Activated naive CD4-positive, alpha-beta T cell treated with anti-CD3 and anti-CD28 coated beads, Interleukin-2, amount 10 ng/mL, durations not matched to agents 7 days and 5 days (primary cell): Measurements from ENCODE around the gene TDRD9.
"Not testable (repeated sequence)": the region's sequence is repeated elsewhere in the genome, so short reads cannot be mapped to it uniquely, and the experiment has no call there.

Experiments
- CTCF ChIA-PET: fragments of 350-600 bp; sonication (Branson Sonifier 250); formaldehyde crosslinking; loops from one replicate; lab custom pipeline; 2021; ENCODE audit warnings: antibody characterized with exemption; lab: Charles Lee
- DNase-seq: peaks from one replicate; pipeline ENCODE4 v3.0.0-alpha.2; 2020
- H3K27ac Mint-ChIP-seq: one replicate; pipeline ENCODE4 v1.8.0; 2021; ENCODE audit warnings: mild to moderate bottlenecking, moderate library complexity, mixed read lengths
- H3K27me3 Mint-ChIP-seq: one replicate; pipeline ENCODE4 v1.8.0; 2021; ENCODE audit warnings: mild to moderate bottlenecking, mixed read lengths
- H3K36me3 Mint-ChIP-seq: one replicate; pipeline ENCODE4 v1.8.0; 2021; ENCODE audit warnings: mixed read lengths
- H3K4me1 Mint-ChIP-seq: one replicate; pipeline ENCODE4 v1.8.0; 2021; ENCODE audit warnings: mixed read lengths
- H3K4me3 Mint-ChIP-seq: one replicate; pipeline ENCODE4 v1.8.0; 2021; ENCODE audit warnings: mild to moderate bottlenecking, moderate library complexity, mixed read lengths
- H3K9me3 Mint-ChIP-seq: one replicate; pipeline ENCODE4 v1.8.0; 2021; ENCODE audit warnings: mixed read lengths

The TDRD9 gene

DNA sequence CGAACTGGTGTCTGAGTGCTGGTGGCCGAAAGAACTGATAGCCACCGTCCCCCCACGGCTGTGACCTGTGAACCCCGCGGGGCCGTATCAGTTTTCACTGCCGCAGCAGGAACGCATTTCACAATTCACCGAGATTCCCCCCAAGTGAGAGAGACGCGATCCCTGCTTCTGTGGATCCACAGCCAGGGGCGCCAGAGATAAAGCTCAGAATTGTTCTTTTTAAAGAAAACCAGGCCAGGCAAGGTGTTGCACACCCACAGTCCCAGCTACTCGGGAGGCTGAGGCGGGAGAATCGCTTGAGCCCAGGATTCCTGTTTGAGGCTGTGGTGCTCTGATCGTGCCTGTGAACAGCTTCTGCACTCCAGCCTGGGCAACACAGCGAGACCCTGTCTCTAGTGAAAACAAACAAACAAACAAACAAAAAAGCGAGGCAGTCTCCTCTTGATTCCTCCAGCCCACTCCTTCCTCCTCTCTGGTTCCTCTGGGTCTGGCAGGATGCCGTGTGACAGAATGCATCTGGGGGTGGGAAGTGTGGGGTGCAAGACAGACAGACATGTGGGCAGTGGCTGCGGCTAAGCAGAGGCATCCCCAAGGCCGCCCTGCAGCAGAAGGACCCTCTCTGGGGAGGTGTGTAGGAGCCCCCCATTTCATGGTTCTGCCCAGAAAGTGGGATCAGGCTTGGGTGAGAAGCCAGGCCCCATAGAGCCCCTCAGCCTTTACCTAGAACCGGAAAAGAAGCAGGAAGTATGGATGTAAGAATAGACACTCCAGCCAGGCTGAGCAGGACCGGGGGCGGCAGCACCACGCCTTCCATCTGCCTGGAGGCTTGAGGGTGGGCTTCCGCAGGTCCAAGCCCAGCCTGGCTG lies 41.7 kb upstream of the TDRD9 start:
- H3K27me3 Mint-ChIP-seq: peaks cover 2% of the 10 kb centered on the region
- H3K4me3 Mint-ChIP-seq: no peak overlapping the region
- H3K4me1 Mint-ChIP-seq: no peaks in the 10 kb centered on the region
- H3K36me3 Mint-ChIP-seq: no peaks in the 10 kb centered on the region
- no peak overlapping the region for H3K27ac Mint-ChIP-seq
- no peak for DNase-seq
- no peaks in the 10 kb centered on the region for H3K9me3 Mint-ChIP-seq
- CTCF ChIA-PET: no interaction called here

- Mint-ChIP-seq H3K9me3 (no peaks in the 10 kb centered on the region), H3K4me3 (no peak overlapping the region), H3K4me1 (no peaks in the 10 kb centered on the region), H3K27ac (no peak overlapping the region), H3K27me3 (no peaks in the 10 kb centered on the region), H3K36me3 (no peaks in the 10 kb centered on the region)
- CTCF ChIA-PET: interaction anchor here (0.6 kb wide), 1 partner anchor 76 kb away, joined by 3 read pairs; no protein-coding TSS in a partner anchor
- no peak for DNase-seq
These were observed 41.1 kb upstream of the TDRD9 start for GRCh38 chr14:103887170-103887501.

DNA sequence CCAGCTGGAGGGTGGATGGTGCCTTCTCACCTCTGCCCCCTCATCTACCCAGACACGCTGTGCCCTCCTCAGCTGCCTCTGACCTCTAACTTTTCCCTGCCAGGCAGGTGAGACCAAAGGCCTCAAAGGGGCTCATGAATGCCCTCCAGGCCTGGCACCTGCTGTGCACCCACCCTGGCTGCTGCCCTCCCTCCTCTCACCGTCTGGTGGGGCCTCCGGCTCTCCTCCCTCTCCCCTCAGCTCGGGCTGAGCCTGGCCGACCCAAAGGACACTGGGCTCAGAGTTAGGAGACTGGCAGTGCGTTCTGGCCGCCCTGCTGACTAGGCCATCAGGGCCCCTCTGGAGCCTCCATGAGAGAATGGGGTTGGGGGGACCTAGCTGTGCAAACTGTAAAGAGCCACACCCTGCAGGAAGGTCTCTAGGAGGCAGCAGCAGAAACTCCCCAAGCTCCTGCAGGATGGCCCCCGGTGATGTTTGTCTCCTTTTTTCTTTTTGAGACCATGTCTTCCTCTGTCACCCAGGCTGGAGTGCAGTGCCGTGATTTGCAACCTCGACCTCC lies 40.6 kb upstream of the TDRD9 start:
- CTCF ChIA-PET: interaction anchor here (0.6 kb wide), 1 partner anchor 77 kb away, joined by 3 read pairs; no protein-coding TSS in a partner anchor
- H3K9me3 Mint-ChIP-seq: no peaks in the 10 kb centered on the region
- H3K4me3 Mint-ChIP-seq: no peak overlapping the region

DNA sequence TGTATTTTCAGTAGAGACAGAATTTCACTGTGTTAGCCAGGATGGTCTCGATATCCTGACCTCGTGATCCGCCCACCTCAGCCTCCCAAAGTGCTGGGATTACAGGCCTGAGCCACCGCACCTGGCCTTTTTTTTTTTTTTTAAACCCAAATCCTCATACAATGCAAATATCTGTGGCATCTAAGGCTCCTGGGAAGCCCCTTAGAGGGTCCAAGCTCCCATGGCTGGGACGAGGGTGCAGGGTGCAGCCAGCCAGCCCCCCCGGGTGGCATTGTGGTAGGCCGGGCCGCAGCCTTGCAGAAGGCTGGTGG lies 39.3 kb upstream of the TDRD9 start:
- DNase-seq, H3K4me3 Mint-ChIP-seq, H3K27ac Mint-ChIP-seq, H3K36me3 Mint-ChIP-seq, H3K4me1 Mint-ChIP-seq, H3K9me3 Mint-ChIP-seq, H3K27me3 Mint-ChIP-seq: not testable (repeated sequence)
- CTCF ChIA-PET: interaction anchor here (2.4 kb wide), 1 partner anchor 12 kb away, joined by 13 read pairs; no protein-coding TSS in a partner anchor

More for the DNA sequence above, 40.6 kb upstream of the TDRD9 start:
- no peak for DNase-seq
- Mint-ChIP-seq H3K27me3 (no peaks in the 10 kb centered on the region), H3K36me3 (no peaks in the 10 kb centered on the region), H3K27ac (no peak overlapping the region), H3K4me1 (no peaks in the 10 kb centered on the region)

DNA sequence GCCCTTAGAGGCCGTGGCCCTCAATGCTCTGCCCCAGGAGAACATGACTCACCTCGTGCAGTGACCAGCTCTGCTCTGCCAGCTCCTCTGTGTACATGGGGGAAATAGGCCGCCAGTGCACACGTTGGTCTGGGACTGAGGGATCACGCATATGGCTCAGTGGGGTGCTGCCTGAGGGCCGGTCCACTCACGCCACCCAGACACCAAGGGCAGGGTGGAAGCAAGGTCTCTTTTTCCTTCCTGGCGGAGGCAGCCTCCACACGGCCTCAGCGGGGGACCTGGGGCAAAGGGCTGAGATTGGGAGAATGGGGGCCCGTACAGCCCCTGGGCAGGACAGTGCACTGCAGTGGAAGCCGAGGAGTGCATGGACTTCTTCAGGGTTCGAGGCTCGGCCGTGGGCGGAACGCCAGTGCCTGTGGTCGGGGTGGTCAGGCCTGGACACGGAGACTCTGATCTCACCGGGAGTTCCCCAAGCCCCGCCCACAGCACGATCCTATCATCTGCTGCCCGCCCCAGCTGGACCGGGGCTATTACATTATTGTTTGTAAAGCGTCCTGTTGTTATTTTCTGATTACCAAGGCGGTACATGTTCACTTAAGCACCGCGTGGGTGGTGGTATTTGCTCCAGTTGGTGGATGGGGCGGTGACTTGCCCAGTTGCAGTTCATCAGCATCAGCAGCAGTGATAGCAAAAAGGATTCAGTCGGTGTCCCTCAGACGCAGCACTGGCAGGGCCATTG lies 38.8 kb upstream of the TDRD9 start:
- no peaks in the 10 kb centered on the region for H3K36me3 Mint-ChIP-seq
- H3K4me3 Mint-ChIP-seq: no peak overlapping the region
- H3K9me3 Mint-ChIP-seq: no peaks in the 10 kb centered on the region
- no peaks in the 10 kb centered on the region for H3K27me3 Mint-ChIP-seq
- CTCF ChIA-PET: interaction anchor here (0.7 to 2.4 kb wide), 2 partner anchors 11 to 81 kb away, joined by 3 to 13 read pairs; no protein-coding TSS in a partner anchor
- H3K4me1 Mint-ChIP-seq: no peaks in the 10 kb centered on the region
- H3K27ac Mint-ChIP-seq: no peak overlapping the region
- no peak for DNase-seq

DNA sequence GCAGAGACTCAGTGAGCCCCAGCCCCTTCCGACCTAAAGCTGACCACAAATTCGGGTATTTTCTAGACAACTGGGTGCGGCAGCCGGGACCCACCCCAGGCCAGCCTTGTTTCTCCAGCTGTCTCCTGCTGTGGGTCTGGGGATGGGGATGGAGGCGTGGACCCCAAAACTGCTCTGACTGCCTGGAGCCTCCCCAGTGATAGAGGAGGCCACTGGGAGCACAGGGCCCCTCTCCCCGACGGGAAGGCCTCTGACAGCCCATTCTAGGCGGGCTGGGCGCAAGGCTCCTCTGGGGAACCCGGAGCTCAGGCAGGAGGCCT lies 38.2 kb upstream of the TDRD9 start:
- H3K27me3 Mint-ChIP-seq: no peaks in the 10 kb centered on the region
- DNase-seq: no peak
- CTCF ChIA-PET: interaction anchor here (0.9 to 2.4 kb wide), 2 partner anchors 11 to 15 kb away, joined by 3 to 13 read pairs; no protein-coding TSS in a partner anchor
- H3K27ac Mint-ChIP-seq: no peak overlapping the region
- no peaks in the 10 kb centered on the region for H3K9me3 Mint-ChIP-seq
- H3K36me3 Mint-ChIP-seq: no peaks in the 10 kb centered on the region
- no peaks in the 10 kb centered on the region for H3K4me1 Mint-ChIP-seq
- no peak overlapping the region for H3K4me3 Mint-ChIP-seq

DNA sequence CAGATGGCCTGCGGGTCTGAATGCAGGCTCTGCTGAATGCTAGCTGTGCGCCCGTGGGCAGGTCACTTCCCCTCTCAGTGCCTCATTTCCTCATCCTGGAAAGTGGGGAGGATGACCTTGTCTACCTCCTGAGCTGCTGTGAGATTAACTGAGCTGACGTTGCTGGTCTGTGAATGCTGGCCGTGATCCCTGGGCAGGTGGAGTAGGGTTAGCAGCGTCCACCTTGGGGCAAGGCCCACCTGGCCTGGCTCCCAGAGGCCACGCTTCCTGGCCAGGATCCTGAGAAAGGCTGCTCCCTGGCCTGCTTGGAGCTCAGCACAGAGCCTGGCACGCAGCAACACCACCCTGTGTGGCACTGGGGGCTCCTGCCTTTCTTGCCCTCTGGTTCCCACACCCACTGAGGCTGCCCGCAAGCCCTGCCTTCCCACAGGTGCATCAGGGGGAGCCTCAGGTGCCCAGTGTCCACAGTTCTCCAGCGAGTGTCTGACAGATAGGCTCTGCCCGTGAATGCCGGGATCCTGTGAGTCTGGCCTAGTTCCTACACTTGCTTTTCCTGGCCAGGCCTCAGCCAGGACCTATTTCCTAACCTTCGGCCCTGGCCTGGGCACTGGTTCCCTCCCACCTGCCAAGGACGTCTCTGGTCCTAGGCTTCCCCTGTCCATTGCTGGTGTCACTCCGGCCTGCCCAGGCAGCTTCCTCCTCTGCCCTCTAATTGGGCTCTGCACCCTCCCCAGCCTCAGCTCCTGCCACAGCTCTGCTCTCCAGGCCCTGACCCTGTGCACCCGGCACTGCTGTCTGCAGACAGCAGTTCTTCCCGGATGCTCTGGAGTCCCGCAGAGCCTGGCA lies 37.2 kb upstream of the TDRD9 start:
- DNase-seq: no peak
- Mint-ChIP-seq H3K4me1 (no peaks in the 10 kb centered on the region), H3K27ac (no peak overlapping the region), H3K27me3 (no peaks in the 10 kb centered on the region), H3K9me3 (no peaks in the 10 kb centered on the region), H3K4me3 (no peak overlapping the region), H3K36me3 (no peaks in the 10 kb centered on the region)
- CTCF ChIA-PET: interaction anchor here (0.9 to 2.4 kb wide), 2 partner anchors 10 to 14 kb away, joined by 3 to 13 read pairs; no protein-coding TSS in a partner anchor

DNA sequence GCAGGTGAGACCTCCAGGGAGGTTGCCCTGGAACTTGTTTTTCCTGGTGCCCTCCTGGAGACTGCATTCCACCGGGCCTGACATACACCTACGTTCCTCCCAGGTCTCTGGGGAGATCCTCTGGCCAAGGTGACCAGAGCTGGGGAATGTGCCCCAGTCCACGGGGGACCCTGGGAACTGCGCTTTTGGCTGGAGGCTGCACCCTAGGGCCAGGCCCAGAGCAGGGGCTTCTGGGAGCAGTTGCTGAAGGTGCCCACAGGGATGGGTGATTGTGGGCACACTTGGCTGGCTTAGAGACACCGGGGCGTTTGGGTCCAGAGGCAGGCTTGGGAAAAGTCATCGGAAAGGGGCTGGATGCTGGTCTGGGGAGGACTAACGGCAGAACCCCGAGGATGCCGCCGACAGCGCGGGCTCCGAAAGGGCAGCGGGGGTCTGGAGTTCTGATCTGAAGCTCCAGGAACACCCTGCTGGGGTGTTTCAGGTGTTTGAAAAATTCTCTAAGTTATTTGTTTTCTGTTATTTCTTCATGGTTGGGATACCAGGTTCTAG lies 36.5 kb upstream of the TDRD9 start:
- Mint-ChIP-seq H3K4me3 (no peak overlapping the region), H3K27me3 (no peaks in the 10 kb centered on the region), H3K36me3 (no peaks in the 10 kb centered on the region), H3K27ac (no peak overlapping the region), H3K9me3 (peaks cover 2% of the 10 kb centered on the region), H3K4me1 (no peaks in the 10 kb centered on the region)
- CTCF ChIA-PET: no interaction called here
- no peak for DNase-seq

- H3K4me1 Mint-ChIP-seq: no peaks in the 10 kb centered on the region
- H3K9me3 Mint-ChIP-seq: peaks cover 2% of the 10 kb centered on the region
- CTCF ChIA-PET: no interaction called here
- H3K27me3 Mint-ChIP-seq: no peaks in the 10 kb centered on the region
- DNase-seq: no peak
- no peaks in the 10 kb centered on the region for H3K36me3 Mint-ChIP-seq
- H3K27ac Mint-ChIP-seq: no peak overlapping the region
- H3K4me3 Mint-ChIP-seq: no peak overlapping the region
These were observed 36.0 kb upstream of the TDRD9 start for GRCh38 chr14:103892247-103892646.

DNA sequence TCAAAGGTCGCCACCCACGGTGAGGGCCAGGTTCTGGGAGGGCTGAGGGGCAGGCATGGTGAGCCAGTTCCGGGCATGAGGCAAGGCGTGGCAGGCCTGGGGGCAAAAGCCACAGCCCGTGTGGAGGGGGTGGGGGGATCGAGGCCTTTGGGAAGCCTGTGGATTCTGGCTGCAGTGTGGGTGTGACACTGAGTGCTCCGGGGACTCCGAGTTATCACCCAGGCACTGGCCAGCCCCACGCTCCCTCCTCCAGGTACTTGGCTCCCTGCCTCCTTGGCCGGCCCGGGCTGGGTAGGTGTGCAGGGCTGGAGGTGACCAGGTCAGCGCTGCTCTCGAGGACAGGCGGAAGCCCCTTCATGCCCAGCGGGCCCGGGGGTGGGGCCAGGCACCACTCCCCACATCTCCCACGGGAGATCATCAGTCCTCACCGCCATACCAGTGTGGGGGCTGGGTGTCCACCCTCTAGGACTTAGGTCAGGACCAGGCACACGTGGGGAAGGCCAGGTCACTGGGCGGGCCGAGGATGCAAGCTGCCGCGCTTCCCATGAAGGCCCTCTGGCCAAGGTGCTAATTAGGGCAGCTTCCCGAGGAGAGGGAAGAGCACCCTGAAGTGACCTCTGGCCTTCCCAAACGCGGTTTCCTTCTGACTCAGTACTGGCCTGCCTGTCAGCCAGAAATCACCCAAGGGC lies 34.1 kb upstream of the TDRD9 start:
- no peaks in the 10 kb centered on the region for H3K36me3 Mint-ChIP-seq
- CTCF ChIA-PET: no interaction called here
- no peaks in the 10 kb centered on the region for H3K4me1 Mint-ChIP-seq
- no peak overlapping the region for H3K27ac Mint-ChIP-seq
- peaks cover 2% of the 10 kb centered on the region for H3K9me3 Mint-ChIP-seq
- no peak overlapping the region for H3K4me3 Mint-ChIP-seq
- DNase-seq: no peak
- no peaks in the 10 kb centered on the region for H3K27me3 Mint-ChIP-seq

DNA sequence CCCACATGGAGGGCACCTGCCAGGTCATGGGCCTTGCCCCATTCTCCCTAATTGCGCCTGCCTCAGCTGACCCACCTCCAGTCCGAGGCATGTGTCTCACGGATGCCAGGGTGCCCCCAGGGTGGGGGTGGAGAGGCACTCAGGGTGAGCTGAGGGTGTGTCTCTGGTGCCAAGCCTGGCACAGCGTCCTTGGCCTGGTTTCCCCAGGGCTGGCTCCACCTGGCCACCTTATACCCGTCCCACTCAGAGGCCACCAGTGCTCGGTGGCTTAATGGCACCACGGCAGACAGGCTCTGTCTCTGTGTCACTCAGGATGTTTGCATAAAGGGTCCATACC lies 33.6 kb upstream of the TDRD9 start:
- no peaks in the 10 kb centered on the region for H3K4me1 Mint-ChIP-seq
- H3K9me3 Mint-ChIP-seq: peaks cover 2% of the 10 kb centered on the region
- H3K27me3 Mint-ChIP-seq: peaks cover under 1% of the 10 kb centered on the region
- no peak for DNase-seq
- H3K4me3 Mint-ChIP-seq: no peak overlapping the region
- H3K27ac Mint-ChIP-seq: no peak overlapping the region
- CTCF ChIA-PET: no interaction called here
- H3K36me3 Mint-ChIP-seq: no peaks in the 10 kb centered on the region

DNA sequence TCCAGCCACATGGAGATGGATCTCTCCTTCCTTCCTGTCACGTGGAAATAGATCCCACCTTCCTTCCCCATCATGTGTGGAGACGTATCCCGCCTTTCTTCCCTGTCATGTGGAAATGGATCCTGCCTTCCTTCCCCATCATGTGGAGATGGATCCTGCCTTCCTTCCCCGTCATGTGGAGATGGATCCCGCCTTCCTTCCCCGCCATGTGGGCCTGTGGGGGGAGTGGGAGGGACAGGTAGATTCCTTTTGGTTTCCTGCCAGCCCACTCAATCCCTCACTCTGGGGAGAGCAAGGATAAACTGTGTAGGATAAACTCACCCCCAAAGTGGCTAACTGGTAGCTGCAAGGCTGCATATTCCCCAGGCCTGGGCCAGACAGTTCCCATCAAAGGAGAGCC lies 31.7 kb upstream of the TDRD9 start:
- Mint-ChIP-seq H3K36me3 (no peaks in the 10 kb centered on the region), H3K4me1 (peaks cover 4% of the 10 kb centered on the region), H3K27me3 (peaks cover 5% of the 10 kb centered on the region), H3K27ac (no peak overlapping the region), H3K9me3 (peaks cover 2% of the 10 kb centered on the region), H3K4me3 (no peak overlapping the region)
- no peak for DNase-seq
- CTCF ChIA-PET: interaction anchor here (1.3 kb wide), 1 partner anchor 14 kb away, joined by 5 read pairs; no protein-coding TSS in a partner anchor
